Ascending aorta (tissue), 2 donors: Measurements from ENCODE around the gene SERPINA1. TPM values are rescaled to one million over a fixed set of nuclear protein-coding genes. Genes with fewer than 3 reads are reported as not detected.
A peak's percentile ranks its signal among the peaks of the same experiment; 100 is the strongest.

Source experiments
- DNase-seq, 2 donors: peaks; one replicate each; pipeline ENCODE4 v3.0.0-alpha.2; 2019; ENCODE audit warnings: low spot score in 2 of 2
- H3K27ac ChIP-seq, 2 donors: fragments of 200-600 bp; sonication (generic); one replicate each; pipeline ENCODE4 v1.5.1; 2016 to 2017; ENCODE audit warnings: mild to moderate bottlenecking in 1 of 2
- H3K27me3 ChIP-seq: fragments of 200-600 bp; sonication (generic); one replicate; pipeline ENCODE4 v1.5.1; 2017
- H3K36me3 ChIP-seq, 2 donors: fragments of 200-600 bp; sonication (generic); one replicate each; pipeline ENCODE4 v1.5.1; 2016
- H3K4me1 ChIP-seq, 2 donors: fragments of 200-600 bp; sonication (generic); one replicate each; pipeline ENCODE4 v1.5.1; 2016 to 2017; ENCODE audit warnings: mild to moderate bottlenecking in 1 of 2
- H3K4me3 ChIP-seq, 2 donors: fragments of 200-600 bp; sonication (generic); one replicate each; pipeline ENCODE4 v1.5.1; 2016 to 2017; ENCODE audit warnings: mild to moderate bottlenecking in 1 of 2
- H3K9me3 ChIP-seq, 2 donors: fragments of 200-600 bp; sonication (generic); one replicate each; pipeline ENCODE4 v1.5.1; 2016
- CTCF ChIP-seq, 3 experiments: fragments of 200-600 bp in 2 of 3; fragments of 450-650 bp in 1 of 3; sonication (generic) in 2 of 3; IDR thresholded peaks; one replicate each; pipeline ENCODE4 v1.5.1; 2016 to 2019; ENCODE audit warnings: antibody characterized with exemption in 3 of 3, mild to moderate bottlenecking in 1 of 3, moderate library complexity in 1 of 3
- intact Hi-C: fragments of 100-400 bp; cut with DNase I; formaldehyde crosslinking; loops from one replicate; pipeline ENCODE4 v1.15.1; 2023
- total RNA-seq: library from RNA; depleted of rRNA; stranded (reverse); fragments of >200 nt; gene quantifications from one replicate; pipeline ENCODE4 v1.1.0, GENCODE V29; 2016

The SERPINA1 gene
- total RNA-seq, 1 donor from 2014 or later = 34.3 TPM

- Histone ChIP-seq H3K9me3 (no peaks in the 10 kb centered on the region), H3K4me1 (no peaks in the 10 kb centered on the region), H3K4me3 (no peak overlapping the region), H3K36me3 (no peaks in the 10 kb centered on the region), H3K27me3 (no peaks in the 10 kb centered on the region), H3K27ac (no peak overlapping the region)
- no peak for DNase-seq
- intact Hi-C loops = no loop called here
- no peak for TF ChIP-seq CTCF (IDR thresholded peaks at IDR 0.05)
Observed at GRCh38 chr14:94397289-94398181, 9.1 kb upstream of the SERPINA1 start.

DNA sequence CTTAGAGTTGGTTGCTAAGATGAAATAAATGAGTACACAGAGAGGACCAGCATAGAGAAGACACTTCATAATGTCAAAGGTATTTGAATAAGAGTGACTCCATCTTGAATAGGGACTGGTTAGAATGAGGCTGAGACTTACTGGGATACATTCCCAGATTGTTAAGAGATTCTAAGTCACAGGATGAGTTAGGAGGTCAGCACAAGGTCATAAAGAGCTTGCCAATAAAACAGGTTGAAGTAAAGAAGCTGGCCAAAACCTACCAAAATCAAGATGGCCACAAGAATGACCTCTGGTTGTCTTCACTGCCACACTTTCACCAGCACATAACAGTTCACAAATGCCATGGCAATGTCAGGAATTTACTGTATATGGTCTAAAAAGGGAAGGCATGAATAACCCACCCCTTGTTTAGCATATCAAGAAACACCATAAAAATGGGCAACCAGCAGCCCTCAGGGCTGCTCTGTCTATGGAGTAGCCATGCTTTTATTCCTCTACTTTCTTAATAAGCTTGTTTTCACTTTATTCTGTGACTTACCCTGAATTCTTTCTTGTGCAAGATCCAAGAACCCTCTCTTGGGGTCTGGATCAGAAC lies 8.3 kb upstream of the SERPINA1 start:
- intact Hi-C loops = no loop called here

GRCh38 chr14:94395888-94396574 lies 7.6 kb upstream of the SERPINA1 start:
- intact Hi-C loops = no loop called here
- Histone ChIP-seq H3K4me1 (no peaks in the 10 kb centered on the region), H3K9me3 (no peaks in the 10 kb centered on the region), H3K4me3 (no peak overlapping the region), H3K36me3 (no peaks in the 10 kb centered on the region), H3K27ac (no peak overlapping the region), H3K27me3 (no peaks in the 10 kb centered on the region)
- DNase-seq = no peak
- TF ChIP-seq CTCF (IDR thresholded peaks at IDR 0.05) = no peak

More for the DNA sequence above, 8.3 kb upstream of the SERPINA1 start:
- Histone ChIP-seq H3K27me3 (no peaks in the 10 kb centered on the region), H3K4me1 (no peaks in the 10 kb centered on the region), H3K4me3 (no peak overlapping the region), H3K36me3 (no peaks in the 10 kb centered on the region), H3K9me3 (no peaks in the 10 kb centered on the region), H3K27ac (no peak overlapping the region)
- no peak for TF ChIP-seq CTCF (IDR thresholded peaks at IDR 0.05)
- DNase-seq = no peak

GRCh38 chr14:94395282-94395887 lies 7.0 kb upstream of the SERPINA1 start:
- no peaks in the 10 kb centered on the region for H3K36me3 ChIP-seq
- intact Hi-C loops = no loop called here
- no peak overlapping the region for H3K4me3 ChIP-seq
- DNase-seq = no peak
- H3K4me1 ChIP-seq = no peaks in the 10 kb centered on the region
- no peaks in the 10 kb centered on the region for H3K27me3 ChIP-seq
- no peak overlapping the region for H3K27ac ChIP-seq
- no peaks in the 10 kb centered on the region for H3K9me3 ChIP-seq
- no peak for TF ChIP-seq CTCF (IDR thresholded peaks at IDR 0.05)

- H3K36me3 ChIP-seq = no peaks in the 10 kb centered on the region
- no peak overlapping the region for H3K27ac ChIP-seq
- no peaks in the 10 kb centered on the region for H3K9me3 ChIP-seq
- no peaks in the 10 kb centered on the region for H3K4me1 ChIP-seq
- H3K4me3 ChIP-seq = no peak overlapping the region
- intact Hi-C loops = no loop called here
- DNase-seq = peak; percentile 15 to 74
- no peak for TF ChIP-seq CTCF (IDR thresholded peaks at IDR 0.05)
- no peaks in the 10 kb centered on the region for H3K27me3 ChIP-seq
Observed at GRCh38 chr14:94394581-94395207, 6.3 kb upstream of the SERPINA1 start.
